GM12801 (cell line): ENCODE data around the gene TTYH2.

Experiments used
- TF ChIP-seq, protein P1 (sequence below): IDR thresholded peaks from one replicate; pipeline ENCODE4 v1.5.1; 2011; ENCODE audit warnings: control low read depth; ENCODE audit not compliant: insufficient read length; ENCODE audit errors: extremely low read depth

Gene TTYH2

DNA sequence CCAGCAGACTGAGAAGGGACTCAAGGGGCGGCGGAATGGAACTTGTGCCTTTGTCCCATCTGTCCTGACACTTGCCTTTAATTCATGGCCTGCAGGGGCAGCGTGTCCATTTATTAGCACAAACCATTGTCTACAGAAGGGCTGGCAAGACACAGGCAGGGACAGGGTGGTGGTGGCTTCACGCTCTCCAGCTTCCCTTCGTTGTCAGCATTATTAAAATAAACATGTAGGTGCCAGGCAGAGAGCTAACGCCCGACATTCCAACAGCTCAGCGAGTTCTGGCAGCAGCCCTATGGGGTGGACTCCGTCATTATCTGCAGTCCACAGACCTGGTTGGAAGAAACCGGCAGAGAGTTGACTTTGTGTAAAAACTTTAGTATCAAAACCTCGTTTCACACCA, 77.0 kb downstream of the TTYH2 start:
- TF ChIP-seq, protein P1, sequence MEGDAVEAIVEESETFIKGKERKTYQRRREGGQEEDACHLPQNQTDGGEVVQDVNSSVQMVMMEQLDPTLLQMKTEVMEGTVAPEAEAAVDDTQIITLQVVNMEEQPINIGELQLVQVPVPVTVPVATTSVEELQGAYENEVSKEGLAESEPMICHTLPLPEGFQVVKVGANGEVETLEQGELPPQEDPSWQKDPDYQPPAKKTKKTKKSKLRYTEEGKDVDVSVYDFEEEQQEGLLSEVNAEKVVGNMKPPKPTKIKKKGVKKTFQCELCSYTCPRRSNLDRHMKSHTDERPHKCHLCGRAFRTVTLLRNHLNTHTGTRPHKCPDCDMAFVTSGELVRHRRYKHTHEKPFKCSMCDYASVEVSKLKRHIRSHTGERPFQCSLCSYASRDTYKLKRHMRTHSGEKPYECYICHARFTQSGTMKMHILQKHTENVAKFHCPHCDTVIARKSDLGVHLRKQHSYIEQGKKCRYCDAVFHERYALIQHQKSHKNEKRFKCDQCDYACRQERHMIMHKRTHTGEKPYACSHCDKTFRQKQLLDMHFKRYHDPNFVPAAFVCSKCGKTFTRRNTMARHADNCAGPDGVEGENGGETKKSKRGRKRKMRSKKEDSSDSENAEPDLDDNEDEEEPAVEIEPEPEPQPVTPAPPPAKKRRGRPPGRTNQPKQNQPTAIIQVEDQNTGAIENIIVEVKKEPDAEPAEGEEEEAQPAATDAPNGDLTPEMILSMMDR, result no peak

DNA sequence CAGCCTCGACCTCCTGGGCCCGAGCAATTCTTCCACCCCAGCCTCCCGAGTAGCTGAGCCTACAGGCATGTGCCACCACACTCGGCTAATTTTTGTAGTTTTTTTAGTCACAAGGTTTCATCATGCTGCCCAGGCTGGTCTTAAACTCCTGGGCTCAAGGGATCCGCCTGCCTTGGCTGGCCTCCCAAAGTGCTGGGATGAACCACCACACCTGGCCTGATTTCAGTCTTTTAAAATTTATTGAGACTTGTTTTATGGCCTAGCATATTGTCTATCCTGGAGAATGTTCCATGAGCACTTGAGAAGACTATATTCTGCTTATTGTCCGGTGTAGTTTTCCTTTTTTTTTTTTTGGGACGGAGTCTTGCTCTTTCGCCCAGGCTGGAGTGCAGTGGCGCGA, 79.1 kb downstream of the TTYH2 start:
- TF ChIP-seq, protein P1, result no peak

DNA sequence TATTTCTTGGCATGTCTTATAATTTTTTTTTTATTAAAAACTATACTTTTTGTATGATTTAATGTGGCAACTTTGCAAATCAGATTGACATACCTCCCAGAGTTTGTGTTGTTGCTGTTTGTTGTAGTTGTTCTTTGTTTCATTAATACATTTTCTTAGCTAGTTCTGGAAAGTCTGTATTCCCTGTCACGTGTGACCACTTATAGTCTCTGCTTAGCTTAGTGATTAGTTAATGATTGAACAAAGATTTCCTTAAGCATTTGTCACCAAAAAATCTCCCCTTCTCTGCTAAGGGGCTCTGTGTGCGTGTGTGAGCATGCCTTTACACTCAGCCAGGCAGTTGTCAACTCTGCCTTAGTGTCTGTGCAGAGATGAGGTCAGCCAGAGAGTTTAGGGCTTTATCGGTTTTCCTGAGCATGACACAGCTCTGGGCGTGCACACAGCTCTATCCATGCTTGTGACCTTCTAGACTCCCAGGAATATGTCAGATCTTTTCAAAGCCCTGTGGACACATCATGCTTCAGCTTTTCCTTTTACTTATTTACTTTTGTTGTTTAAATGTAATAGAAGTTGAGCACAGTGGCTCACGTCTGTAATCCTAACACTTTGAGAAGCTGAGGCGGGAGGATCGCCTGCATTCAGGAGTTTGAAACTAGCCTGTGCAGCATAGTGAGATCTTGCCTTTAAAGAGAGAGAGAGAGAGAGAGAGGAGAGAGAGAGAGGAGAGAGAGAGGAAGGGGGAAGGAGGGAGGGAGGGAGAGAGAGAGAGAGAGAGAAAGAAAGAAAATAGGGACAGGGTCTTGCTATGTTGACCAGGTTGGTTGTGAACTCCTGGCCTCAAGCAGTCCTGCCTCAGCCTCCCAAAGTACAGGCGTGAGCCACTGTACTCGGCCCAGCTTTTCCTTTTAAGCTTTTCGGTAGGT, 82.5 kb downstream of the TTYH2 start:
- TF ChIP-seq, protein P1, result no peak

GRCh38 chr17:74296548-74296936, 83.2 kb downstream of the TTYH2 start:
- TF ChIP-seq, protein P1, result no peak

GRCh38 chr17:74297941-74298340, 84.6 kb downstream of the TTYH2 start:
- TF ChIP-seq, protein P1, result no peak

DNA sequence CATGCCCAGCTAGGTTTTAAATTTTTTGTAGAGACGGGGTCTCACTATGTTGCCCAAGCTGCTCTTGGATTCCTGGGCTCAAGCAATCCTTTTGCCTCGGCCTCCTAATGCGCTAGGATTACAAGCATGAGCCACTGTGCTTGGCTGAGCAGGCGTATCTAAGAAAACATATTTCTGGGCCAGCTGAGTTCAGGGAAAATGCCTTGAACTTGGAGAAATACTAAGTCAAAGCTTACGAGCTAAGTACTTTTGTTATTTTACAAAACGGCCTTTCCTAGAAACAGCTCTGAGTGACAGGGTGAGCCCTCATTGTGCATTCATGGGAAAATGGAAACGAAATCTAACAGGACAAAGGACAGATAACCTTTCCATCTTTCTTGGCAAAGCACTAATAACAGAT, 85.4 kb downstream of the TTYH2 start:
- TF ChIP-seq, protein P1, result no peak

- TF ChIP-seq, protein P1, result no peak
Measured at GRCh38 chr17:74299226-74300009, 86.0 kb downstream of the TTYH2 start.
